ENCODE measurements around the gene NPHP4. TPM values are rescaled to one million over a fixed set of nuclear protein-coding genes. Genes with fewer than 3 reads are reported as not detected.

Gene NPHP4
- total RNA-seq, 2 experiments from 2014 or later, result 13.4 to 24.2 TPM

GRCh38 chr1:6008084-6008415 lies 15.8 kb upstream of the NPHP4 start:
- TF ChIP-seq CTCF (conservative IDR thresholded peaks at IDR 0.05; ENCODE audit: low read length) (no peak), EZH2phosphoT487 (IDR thresholded peaks at IDR 0.05; ENCODE audit: borderline replicate concordance, low read depth, low read length) (no peak)
- intact Hi-C loops (cut with micrococcal nuclease; ENCODE audit: unreplicated experiment), result no loop called here
- DNase-seq (ENCODE audit: low spot score), result no peak
- H3K4me1 ChIP-seq (ENCODE audit: insufficient read depth, low read length, poor library complexity, severe bottlenecking), result no peaks in the 10 kb centered on the region
- H3K9me3 ChIP-seq (ENCODE audit: low read length), result no peaks in the 10 kb centered on the region
- ChIA-PET POLR2A (no interaction called here), CTCF (ENCODE audit: unreplicated experiment) (no interaction called here)
- H3K4me2 ChIP-seq (ENCODE audit: low read length), result no peak overlapping the region
- no peaks in the 10 kb centered on the region for H4K20me1 ChIP-seq (ENCODE audit: insufficient read depth, low read length)
- no peak overlapping the region for H2AFZ ChIP-seq (ENCODE audit: low read length)
- no peak overlapping the region for H3K27ac ChIP-seq (ENCODE audit: low read depth, low read length, poor library complexity, severe bottlenecking)
- no peak overlapping the region for H3K4me3 ChIP-seq (ENCODE audit: low read depth, low read length, poor library complexity, severe bottlenecking)
- BruUV-seq (replicated peaks), result no TSS peak
- no peaks in the 10 kb centered on the region for H3K9me2 ChIP-seq (ENCODE audit: insufficient read depth, low read length)
- H3K79me2 ChIP-seq (ENCODE audit: insufficient read depth, low read depth, low read length), result no peaks in the 10 kb centered on the region
- H3K36me3 ChIP-seq (ENCODE audit: insufficient read depth, low read length), result no peaks in the 10 kb centered on the region

- CTCF ChIA-PET (ENCODE audit: unreplicated experiment), result no interaction called here
- Histone ChIP-seq H3K4me3 (ENCODE audit: low read depth, low read length, poor library complexity, severe bottlenecking) (no peak overlapping the region), H3K9me2 (ENCODE audit: insufficient read depth, low read length) (no peaks in the 10 kb centered on the region), H4K20me1 (ENCODE audit: insufficient read depth, low read length) (no peaks in the 10 kb centered on the region), H3K4me1 (ENCODE audit: insufficient read depth, low read length, poor library complexity, severe bottlenecking) (no peaks in the 10 kb centered on the region), H3K79me2 (ENCODE audit: insufficient read depth, low read depth, low read length) (no peaks in the 10 kb centered on the region), H2AFZ (ENCODE audit: low read length) (no peak overlapping the region), H3K27ac (ENCODE audit: low read depth, low read length, poor library complexity, severe bottlenecking) (no peak overlapping the region), H3K4me2 (ENCODE audit: low read length) (no peak overlapping the region), H3K9me3 (ENCODE audit: low read length) (no peaks in the 10 kb centered on the region), H3K36me3 (ENCODE audit: insufficient read depth, low read length) (no peaks in the 10 kb centered on the region)
- intact Hi-C loops (cut with micrococcal nuclease; ENCODE audit: unreplicated experiment), result no loop called here
- DNase-seq (ENCODE audit: low spot score), result no peak
- POLR2A ChIA-PET, result no interaction called here
- BruUV-seq (replicated peaks), result no TSS peak
- TF ChIP-seq EZH2phosphoT487 (IDR thresholded peaks at IDR 0.05; ENCODE audit: borderline replicate concordance, low read depth, low read length), result no peak
- no peak for TF ChIP-seq CTCF (conservative IDR thresholded peaks at IDR 0.05; ENCODE audit: low read length)
These were observed 15.3 kb upstream of the NPHP4 start for GRCh38 chr1:6007318-6008083.

GRCh38 chr1:6006882-6007281 lies 14.7 kb upstream of the NPHP4 start:
- no peak for DNase-seq (ENCODE audit: low spot score)
- POLR2A ChIA-PET, result interaction anchor here (0.6 to 0.8 kb wide), 2 partner anchors 14 to 531 kb away, joined by 3 to 4 read pairs; partner anchors contain the start of gene NPHP4
- Histone ChIP-seq H3K36me3 (ENCODE audit: insufficient read depth, low read length) (no peaks in the 10 kb centered on the region), H3K9me2 (ENCODE audit: insufficient read depth, low read length) (no peaks in the 10 kb centered on the region), H3K9me3 (ENCODE audit: low read length) (no peaks in the 10 kb centered on the region), H4K20me1 (ENCODE audit: insufficient read depth, low read length) (no peaks in the 10 kb centered on the region), H2AFZ (ENCODE audit: low read length) (no peak overlapping the region), H3K4me3 (ENCODE audit: low read depth, low read length, poor library complexity, severe bottlenecking) (no peak overlapping the region), H3K4me1 (ENCODE audit: insufficient read depth, low read length, poor library complexity, severe bottlenecking) (no peaks in the 10 kb centered on the region), H3K27ac (ENCODE audit: low read depth, low read length, poor library complexity, severe bottlenecking) (no peak overlapping the region), H3K79me2 (ENCODE audit: insufficient read depth, low read depth, low read length) (no peaks in the 10 kb centered on the region), H3K4me2 (ENCODE audit: low read length) (no peak overlapping the region)
- no TSS peak for BruUV-seq (replicated peaks)
- TF ChIP-seq EZH2phosphoT487 (IDR thresholded peaks at IDR 0.05; ENCODE audit: borderline replicate concordance, low read depth, low read length), result no peak
- CTCF ChIA-PET (ENCODE audit: unreplicated experiment), result interaction anchor here (0.6 kb wide), 1 partner anchor 1497 kb away, joined by 4 read pairs; no protein-coding TSS in a partner anchor
- intact Hi-C loops (cut with micrococcal nuclease; ENCODE audit: unreplicated experiment), result no loop called here
